NCI-H82 (cell line): ENCODE results near the gene SAMD4A.

ENCODE experiments used
- DNase-seq: peaks from one replicate; lab custom pipeline; 2025; lab: John Stamatoyannopoulos, UW

The SAMD4A gene

DNA sequence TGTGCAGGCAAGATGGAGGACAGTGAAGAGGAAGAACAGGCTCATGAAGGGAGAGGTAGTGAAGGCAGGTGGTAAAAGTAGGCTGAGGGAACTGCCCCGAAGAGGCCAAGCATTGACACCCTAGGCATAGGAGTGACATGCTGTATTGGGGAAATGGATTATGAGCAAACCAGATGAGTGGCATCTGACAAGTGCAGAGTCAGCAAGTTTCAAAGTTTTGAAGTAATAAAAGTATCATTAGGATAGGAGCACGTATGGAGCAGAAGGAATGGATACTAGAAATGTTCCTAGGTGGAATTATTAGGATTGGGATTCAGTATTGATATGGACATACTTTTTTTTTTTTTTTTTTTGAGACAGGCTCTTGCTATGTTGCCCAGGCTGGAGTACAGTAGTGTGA lies 139.8 kb downstream of the SAMD4A start:
- DNase-seq: no peak

DNA sequence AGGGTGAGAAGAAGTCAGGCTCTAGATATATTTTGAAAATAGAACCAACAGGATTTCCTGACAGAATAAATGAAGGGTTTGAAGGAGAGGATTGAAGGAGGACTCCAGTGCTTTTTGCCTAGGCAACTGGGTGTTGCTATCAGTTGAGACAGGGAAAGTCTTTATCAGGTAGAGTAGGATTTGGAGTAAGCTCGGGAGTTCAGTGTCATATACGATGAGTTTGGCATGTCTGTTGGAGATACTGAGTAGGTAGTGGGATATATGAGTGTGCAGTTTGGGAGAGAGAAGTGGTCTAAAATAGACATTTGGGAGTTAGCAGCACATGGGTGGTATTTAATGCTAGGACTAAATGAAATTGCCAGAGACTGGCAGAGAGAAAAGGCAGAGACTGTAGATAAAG lies 141.2 kb downstream of the SAMD4A start:
- no peak for DNase-seq

DNA sequence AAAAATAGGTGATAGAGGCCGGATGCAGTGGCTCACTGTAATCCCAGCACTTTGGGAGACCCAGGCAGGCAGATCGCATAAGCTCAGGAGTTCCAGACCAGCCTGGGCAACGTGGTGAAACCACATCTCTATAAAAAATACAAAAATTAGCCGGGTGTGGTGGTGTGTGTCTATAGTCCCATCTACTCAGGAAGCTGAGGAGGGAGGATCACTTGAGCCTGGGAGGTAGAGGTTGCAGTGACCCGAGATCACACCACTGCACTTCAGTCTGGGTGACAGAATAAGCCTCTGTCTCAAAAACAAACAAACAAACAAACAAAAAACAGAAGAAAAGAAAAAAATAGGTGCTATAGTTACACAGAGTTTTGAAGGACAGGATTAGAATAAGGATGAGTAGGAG lies 142.1 kb downstream of the SAMD4A start:
- no peak for DNase-seq

DNA sequence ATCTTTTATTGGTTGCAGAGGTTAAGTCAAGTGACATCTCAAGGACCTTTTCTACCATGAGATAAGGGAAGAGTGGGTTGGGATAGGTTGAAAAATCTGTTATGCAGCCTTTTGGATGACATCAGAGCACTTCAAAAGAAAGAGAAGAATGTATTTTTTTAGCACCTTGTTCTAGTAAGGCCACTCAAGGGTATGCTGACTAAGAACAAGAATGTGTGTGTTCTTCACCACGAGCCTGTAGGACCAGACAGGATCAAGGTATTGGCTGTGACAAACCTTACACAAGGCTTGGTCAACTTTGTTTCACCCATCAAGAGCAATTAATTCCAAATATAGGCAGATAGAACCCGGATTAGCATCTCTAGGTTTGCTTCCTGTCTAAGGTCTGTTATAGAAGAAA lies 142.5 kb downstream of the SAMD4A start:
- DNase-seq: no peak

DNA sequence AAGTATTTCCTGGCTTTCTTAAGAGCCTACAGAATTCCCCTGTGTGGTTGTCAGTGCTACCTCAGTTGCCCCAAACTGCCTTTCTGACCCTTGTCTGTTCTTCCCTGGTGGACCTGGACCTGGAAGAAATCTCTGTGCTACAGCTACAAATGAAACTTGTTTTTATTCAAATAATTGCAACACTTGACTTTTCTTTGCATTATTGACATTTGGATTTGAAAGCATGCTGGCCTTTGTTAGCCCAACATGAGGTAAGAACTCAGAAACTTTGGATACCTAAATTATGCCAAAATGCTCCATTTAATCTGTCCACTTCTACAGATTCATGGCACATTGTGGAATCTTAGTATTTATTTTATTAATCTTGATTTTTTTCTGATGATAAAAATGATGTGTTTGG lies 142.9 kb downstream of the SAMD4A start:
- no peak for DNase-seq

DNA sequence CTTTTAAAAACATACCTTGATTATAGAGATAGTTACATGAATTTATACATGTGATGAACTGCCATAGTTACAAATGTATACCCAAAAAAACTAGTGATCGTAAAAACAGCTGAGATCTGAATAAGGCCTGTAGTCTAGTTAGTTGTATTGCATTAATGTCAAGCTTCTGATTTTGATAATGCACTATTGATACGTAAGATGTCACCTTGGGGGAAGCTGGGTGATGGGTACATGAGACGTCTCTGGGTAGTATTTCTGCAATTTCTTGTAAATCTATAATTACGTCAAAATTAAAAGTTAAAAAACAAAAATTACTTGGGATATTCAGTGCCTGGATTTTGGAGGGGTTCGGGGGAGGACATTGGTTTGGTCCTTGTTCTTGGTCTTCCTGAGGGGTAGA lies 144.4 kb downstream of the SAMD4A start:
- no peak for DNase-seq

DNA sequence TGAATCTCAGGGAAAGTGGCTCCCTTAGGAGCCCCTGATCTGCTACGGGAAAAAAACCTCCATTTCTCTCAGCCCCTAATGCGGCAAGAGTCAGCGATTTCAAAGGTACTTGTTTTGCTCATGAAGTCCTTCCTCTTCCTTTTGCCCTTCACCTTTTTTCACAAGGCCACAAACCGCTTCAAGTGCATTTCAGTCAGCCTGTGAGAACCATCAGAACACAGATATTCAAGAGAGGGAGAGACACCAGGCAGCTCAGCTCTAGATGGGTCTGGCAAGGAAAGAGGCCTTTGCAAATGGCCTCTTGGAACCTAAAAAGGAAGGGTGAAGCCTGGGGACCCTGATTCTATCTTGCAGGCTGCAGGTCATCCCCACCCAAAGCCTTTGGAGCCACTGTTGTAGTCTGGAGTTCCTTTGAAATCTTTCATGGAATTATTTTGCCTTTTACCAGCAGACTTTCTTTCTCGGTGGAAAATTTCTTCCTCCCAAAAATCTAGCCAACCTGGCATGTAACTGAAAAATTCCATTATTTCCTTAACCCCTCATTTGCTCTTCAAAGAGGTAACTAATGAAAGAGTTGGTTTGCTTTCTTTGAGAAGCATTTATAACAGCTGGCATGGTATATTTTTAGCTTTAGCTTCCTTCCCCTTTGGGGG lies 145.0 kb downstream of the SAMD4A start:
- no peak for DNase-seq

DNA sequence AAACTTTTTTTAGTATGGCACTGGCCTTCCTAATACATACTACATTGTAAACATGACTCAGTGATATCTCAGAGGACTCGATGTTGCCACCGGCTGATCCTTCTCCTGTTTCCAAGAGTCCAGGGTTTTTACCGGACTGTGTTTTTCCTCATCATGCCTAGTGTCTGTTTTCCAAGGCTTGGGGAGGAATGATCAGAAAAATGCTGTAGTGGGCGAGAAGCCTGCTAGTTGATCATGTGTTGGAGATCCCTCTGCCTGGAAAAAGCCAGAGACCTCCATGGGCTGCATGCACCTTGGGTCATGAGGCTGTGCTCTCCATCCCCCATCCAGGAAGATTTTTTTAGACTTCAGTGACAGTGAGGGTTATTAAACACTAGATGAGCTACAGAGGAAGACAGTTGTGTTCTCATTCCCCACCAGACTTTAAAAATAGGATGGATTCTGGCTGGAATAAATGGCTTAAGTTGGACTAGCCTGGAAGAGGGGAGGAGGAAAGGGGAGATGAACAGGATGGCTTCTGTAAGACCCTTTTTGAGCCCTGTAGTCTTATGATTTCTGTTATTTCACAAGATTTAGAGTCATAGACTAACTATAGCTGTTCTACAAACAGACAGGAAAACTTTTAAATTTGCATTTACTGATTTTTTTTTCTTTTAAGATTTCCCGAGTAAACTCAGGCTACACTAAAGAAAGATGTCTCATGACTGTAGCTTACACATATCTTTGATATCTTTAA lies 145.7 kb downstream of the SAMD4A start:
- DNase-seq: no peak

DNA sequence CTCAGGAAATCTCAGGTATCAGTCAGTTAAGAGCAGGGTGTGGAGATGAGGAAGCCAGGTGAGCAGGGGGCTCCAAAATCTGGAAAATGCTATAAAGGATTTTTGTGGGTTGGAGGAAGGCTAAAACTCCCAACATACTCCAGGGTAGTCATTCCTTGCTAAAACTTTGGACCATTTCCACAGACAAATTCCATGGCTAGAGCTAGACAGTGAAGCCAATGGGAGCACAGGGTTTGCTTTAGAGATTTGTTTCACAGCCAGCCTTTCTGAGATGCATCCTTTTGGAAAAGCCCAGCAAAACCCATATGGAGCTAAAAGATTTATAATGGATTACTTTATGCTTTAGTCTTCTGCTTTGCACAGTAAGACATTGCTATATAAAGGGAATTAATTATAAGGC lies 146.5 kb downstream of the SAMD4A start:
- no peak for DNase-seq

DNA sequence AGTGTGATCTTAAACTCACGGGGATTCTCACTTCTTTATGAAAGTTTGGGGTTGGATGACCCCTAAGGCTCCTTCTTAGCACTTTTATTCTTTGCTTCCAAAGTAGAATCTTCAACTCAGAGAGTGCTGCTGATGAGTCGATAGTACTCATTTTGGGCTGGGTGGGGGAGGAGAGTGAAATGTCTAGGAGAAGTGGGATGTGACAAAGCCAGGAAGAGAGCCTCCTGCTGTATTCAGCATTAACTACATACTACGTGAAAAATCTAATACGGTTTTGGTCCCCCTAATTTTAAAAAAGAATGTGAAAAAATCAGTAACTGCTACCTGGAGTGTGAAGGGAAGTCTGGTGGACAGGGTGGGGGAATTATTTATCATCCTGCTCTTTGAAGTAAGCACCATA lies 148.3 kb downstream of the SAMD4A start:
- no peak for DNase-seq

DNA sequence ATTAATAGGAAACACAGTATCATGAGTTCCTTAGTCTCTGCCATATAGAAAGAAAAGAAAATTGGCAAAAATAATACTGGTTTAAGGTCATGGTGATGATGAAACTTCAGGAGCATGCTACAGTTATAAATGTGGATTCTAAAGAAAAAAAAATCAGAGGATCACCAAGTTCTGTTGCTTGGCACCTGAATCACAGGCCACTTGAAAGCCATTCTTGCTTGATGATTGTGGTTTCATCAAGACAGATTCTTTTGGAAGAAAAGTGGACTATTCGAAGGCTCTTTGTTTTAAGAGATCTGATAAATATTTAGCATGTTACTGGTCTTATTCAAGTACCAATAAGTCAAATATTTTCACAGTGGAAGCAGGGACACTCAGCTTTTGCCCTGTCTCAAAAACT lies 148.9 kb downstream of the SAMD4A start:
- DNase-seq: no peak

DNA sequence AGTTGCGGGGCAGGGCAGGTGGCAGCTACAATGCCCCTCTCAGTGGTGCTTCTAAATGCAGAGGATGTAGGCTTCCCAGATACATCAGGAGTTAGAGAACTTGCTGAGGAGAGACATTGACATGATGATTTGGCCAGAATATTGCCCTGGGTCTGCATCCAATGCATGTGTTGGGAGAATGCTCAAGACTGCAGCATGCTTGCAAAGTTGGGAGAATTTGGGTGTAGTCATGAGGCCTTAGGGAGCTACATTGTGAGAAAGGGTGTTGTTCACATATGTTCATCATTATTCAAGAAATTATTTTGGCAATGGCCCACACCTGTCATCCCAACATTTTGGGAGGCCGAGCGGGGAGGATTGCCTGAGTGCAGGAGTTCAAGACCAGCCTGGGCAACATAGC lies 149.9 kb downstream of the SAMD4A start:
- no peak for DNase-seq

DNA sequence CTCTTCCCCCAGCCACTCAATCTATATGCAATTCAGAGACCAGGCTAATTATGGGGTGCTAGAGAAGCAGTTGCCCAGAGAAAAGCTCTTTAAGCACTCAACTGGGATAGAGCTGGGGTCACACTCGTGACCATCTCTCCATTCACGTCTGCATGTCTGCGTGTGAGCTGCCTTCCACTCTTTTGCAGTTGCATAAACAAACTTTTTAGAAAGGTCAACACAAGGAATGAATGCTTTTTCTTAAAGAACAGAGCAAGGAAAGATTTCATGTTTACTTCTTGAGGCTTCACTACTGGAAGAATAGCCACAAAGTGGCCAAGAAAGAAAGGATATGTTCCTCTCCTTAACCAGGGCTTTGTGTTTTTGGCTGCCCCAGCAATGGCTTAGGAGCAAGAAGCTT lies 151.1 kb downstream of the SAMD4A start:
- no peak for DNase-seq

DNA sequence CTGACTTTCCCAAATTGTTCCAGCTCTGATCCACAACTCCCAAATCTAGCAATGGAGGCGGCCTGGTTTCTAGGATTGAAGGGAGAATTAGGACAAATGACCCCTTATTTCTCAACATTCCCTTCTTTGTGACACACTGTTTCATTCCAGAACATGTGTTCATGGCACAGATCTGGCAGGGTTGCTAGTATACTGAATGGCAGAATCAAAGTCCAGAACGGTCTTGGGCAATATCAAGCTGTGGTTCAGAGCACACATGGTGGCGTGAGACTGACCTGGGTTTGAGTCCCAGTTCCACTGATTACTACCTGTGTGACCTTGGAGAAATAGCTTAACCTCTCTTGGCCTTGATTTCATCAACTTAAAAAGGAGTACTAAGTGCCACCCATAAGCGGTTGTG lies 152.5 kb downstream of the SAMD4A start:
- no peak for DNase-seq

DNA sequence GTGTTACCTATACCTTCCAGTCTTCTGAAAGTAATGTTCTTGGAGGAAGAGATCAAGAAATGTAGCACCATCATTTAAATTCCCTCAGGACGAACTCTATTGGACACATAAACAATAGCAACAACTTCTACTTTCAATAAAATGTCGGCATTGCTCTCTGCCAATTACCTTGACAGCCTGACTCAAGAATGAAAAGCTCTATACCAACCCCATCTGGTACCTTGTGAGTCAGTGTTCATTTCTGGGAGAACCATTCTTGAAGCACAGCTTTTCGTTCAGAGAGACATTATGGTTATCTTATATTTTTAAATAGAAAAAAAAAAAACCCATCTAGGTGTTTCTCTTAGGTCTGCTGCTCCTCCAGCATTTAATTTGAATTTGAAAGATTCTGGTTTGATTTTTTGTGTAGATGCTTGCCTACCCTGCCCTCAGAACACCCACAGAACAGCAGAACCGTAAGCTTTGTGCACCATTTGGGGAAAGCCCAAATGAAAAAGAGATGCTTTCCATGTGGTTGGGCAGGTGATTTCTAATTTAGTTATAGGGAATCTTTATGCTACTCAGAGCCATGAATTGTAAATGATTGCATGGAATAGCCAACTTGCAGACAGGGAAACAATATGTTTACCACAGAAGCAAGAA lies 156.0 kb downstream of the SAMD4A start:
- peak; percentile 41 for DNase-seq

DNA sequence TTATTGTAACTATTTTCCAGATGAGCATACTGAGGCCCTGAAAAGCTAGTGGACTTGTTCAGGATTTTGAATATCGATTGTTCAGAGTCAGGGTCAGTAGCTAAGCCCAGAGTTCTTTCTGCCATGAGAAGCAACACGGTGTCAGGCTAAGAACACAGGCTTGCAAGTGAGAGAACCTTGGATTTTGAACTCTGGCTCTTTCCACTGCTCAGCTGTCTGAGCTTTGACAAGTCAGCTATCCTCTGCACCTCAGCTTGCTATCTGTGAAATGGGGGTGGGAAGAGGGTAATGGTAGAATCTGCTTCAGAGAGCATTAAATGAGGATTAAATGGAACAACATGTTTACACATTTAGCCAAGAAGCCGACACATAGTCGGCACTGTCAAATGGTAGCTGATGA lies 157.2 kb downstream of the SAMD4A start:
- no peak for DNase-seq

DNA sequence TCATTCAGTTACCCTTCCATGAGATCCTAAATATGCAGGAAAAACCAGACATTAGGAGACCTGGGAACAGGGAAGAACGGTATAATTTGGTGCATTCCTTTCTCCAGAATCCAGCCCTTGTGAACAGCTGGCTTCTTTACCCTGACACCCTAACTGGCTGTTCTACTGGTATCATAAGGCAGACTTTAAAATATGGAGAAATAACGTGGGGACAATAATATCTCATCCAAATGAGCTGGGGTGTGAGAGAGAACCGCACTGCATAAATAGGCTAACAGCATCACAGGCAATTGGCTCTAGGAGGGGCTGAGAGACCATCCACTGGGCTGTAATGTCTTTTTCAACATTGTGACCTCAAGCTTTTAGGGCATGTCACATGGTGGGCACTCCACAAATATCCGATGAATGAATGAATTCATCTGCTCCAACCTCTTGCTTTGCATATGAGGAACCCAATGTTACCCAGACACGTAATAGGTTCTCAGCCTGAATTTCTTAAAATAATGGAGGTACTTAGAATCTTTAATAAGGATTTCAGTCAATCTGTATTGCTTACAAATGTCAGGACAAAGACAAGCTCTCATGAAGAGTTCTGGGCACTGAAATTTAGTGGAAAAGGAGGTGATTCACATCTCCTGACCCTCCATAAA lies 157.9 kb downstream of the SAMD4A start:
- DNase-seq: no peak

DNA sequence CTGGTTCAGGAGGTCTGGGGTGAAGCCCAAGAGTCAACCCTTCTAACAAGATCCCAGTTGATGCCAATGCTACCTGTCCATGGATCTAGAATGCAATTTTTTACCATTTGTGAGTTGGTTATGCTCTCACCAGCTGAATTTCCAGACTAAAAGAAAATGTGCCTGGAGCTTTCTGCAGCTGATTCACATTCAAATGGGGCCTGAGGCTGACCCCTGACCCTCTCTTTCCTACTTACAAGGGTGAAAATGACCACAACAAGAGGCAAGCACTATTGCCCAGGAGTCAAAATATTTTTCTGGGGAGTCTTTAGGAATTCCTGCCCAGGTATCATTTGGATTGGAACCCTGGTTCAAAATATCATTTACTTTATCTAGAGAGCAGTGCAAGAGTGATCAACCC lies 159.1 kb downstream of the SAMD4A start:
- DNase-seq: no peak

DNA sequence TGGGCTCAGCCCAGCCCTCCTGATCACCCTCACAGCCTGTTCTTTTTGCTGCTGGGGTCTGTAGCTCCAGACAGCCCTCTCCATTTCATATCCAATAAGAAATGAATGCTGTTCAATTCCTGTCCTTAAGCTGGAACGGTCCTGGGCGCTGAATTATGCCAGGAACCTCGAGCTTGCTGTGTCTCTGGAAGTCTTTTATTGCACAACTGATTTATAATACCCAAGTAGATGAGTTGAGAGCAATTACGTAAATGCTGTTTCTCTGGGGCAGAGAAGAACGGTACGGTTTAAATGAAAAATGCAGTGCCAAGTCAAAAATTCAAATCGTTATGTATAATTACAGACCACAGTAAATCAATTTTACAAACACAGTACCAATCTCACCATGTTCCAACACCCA lies 161.0 kb downstream of the SAMD4A start:
- DNase-seq: no peak

DNA sequence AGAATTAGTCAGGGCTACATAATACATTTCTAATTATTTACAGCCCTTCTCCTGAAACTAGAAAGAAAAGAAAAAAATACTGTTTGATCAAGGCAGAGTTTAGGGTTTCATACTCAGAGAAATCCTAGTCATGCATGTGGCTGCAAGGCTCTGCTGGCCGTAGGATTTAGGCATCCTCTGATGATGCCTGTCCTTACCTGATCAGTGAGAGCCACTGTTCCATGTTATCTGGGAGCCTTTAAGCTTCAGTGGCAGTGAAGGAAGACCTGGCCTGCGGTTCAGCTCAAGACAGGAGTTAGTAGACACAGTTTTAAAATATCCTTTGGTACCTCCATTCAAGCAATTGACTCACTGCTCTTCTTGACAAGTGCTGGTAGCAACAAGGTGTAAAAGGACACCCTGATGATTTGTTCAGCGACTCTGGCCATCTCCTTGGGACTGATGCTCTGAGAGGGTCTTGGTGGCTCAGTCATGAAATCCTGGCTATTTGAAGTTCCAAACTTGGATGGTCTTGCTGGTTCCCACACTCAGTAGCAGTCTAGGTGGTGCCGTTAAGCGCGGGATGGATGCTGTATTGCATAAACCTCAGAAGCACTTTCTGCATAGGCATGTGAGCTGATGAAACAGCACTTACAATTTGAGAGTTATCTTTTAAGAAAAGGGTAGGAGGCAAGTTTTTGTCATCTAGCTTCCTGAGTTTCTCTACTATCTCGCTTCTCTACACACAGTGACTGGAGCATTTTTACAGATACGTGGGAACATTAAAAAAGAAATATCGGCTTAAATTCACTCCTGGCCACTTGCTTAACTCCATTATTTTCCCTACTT lies 162.0 kb downstream of the SAMD4A start:
- no peak for DNase-seq

DNA sequence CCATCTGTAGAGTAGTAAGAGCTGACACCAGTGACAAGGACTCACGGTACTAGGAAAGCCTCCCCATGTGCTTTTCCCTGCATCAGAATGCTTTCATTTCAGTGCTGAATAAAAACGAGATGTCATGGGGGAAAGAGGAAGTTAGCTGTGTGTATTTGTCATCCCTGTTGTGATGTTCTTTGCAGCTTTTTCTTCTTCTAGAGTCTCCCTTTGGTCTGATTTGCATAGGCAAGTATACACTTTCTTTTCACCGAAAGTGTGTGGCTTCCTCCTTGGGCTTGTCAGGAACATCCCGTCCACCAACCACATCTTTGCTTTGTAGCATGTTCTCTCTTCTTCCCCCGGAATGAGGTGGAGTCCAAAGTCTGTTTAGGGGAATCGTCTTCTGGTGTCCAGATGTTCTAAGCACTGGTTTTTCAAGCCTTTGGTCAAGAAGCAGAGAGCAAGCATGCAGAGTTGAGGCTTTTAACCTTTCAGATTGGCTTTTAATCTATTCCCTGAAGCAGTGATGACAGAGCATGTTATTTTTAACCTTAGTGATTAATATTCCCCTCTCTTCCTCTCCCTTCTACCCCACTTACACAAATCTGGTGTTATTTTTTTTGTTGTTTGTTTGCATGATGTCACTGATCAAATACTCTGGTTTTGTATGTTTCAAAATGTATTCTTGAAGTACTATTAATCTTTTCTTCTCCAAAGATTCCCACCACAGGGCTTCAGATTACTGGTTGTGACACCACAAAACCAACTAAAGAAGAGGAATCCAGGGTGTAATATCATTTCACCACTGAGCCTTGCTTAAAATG lies 163.4 kb downstream of the SAMD4A start:
- no peak for DNase-seq
